ENCODE results near the gene TENM4. TPM values are rescaled to one million over a fixed set of nuclear protein-coding genes. Genes with fewer than 3 reads are reported as not detected.
"Not testable (repeated sequence)": the region's sequence is repeated elsewhere in the genome, so short reads cannot be mapped to it uniquely, and the experiment has no call there.

Gene TENM4
- total RNA-seq, 1 experiment from 2014 or later: 25.0 TPM

- Mint-ChIP-seq H3K27me3 (ENCODE audit: low read depth) (no peaks in the 10 kb centered on the region), H3K36me3 (no peaks in the 10 kb centered on the region), H3K9me3 (no peaks in the 10 kb centered on the region), H3K27ac (no peak overlapping the region), H3K4me1 (peaks cover 16% of the 10 kb centered on the region), H3K4me3 (no peak overlapping the region)
- ChIA-PET POLR2A (no interaction called here), CTCF (interaction anchor here (0.6 to 1.9 kb wide), 5 partner anchors 123 to 265 kb away, joined by 3 to 6 read pairs (median 3); no protein-coding TSS in a partner anchor)
- no peak for DNase-seq (ENCODE audit: low spot score)
- TF ChIP-seq ZNF423 (CRISPR knock-in tag; IDR thresholded peaks at IDR 0.05): 0 out of 2 replicates have a peak, but pooled peaks have one; percentile 20
- TF ChIP-seq, protein P1, sequence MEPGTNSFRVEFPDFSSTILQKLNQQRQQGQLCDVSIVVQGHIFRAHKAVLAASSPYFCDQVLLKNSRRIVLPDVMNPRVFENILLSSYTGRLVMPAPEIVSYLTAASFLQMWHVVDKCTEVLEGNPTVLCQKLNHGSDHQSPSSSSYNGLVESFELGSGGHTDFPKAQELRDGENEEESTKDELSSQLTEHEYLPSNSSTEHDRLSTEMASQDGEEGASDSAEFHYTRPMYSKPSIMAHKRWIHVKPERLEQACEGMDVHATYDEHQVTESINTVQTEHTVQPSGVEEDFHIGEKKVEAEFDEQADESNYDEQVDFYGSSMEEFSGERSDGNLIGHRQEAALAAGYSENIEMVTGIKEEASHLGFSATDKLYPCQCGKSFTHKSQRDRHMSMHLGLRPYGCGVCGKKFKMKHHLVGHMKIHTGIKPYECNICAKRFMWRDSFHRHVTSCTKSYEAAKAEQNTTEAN (CRISPR knock-in tag; IDR thresholded peaks at IDR 0.05): no peak
- peak; percentile 52 for ATAC-seq
Measured at GRCh38 chr11:79227767-79228755, 212.8 kb downstream of the TENM4 start.

DNA sequence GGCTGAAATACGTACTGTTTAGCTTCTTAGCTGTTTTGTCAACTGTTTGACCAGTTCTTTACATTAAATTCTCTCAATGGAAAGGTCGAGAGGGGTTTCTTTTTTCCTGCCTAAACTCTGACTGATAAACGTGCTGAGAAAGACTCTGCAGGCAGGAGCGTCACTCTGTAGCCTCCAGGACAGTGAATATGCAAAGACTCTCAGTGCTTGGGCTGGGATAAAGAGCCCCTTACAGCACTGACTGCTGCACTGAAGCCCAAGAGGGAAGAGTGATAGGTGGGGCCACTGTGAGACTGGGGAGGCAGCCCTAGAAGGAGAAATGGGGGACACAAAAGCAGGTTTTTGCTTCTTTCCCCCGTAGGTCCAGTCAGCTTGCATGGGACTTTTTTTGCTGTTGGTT lies 213.5 kb downstream of the TENM4 start:
- DNase-seq (ENCODE audit: low spot score): no peak
- H3K4me3 Mint-ChIP-seq: no peak overlapping the region
- H3K27ac Mint-ChIP-seq: no peak overlapping the region
- TF ChIP-seq FOXP1 (CRISPR knock-in tag; IDR thresholded peaks at IDR 0.05; ENCODE audit: borderline replicate concordance) (no peak), ESRRA (CRISPR knock-in tag; IDR thresholded peaks at IDR 0.05; ENCODE audit: borderline replicate concordance) (no peak), ZNF232 (CRISPR knock-in tag; IDR thresholded peaks at IDR 0.05) (no peak), CBFB (CRISPR knock-in tag; IDR thresholded peaks at IDR 0.05; ENCODE audit: low read depth) (no peak), ATF1 (CRISPR knock-in tag; IDR thresholded peaks at IDR 0.05) (no peak), ZNF423 (CRISPR knock-in tag; IDR thresholded peaks at IDR 0.05) (no peak), CREM (CRISPR knock-in tag; IDR thresholded peaks at IDR 0.05) (no peak), ZNF219 (CRISPR knock-in tag; IDR thresholded peaks at IDR 0.05; ENCODE audit: borderline replicate concordance) (no peak), MYBL2 (CRISPR knock-in tag; IDR thresholded peaks at IDR 0.05) (no peak), TEAD1 (CRISPR knock-in tag; IDR thresholded peaks at IDR 0.05) (no peak), SOX15 (CRISPR knock-in tag; IDR thresholded peaks at IDR 0.05) (no peak), HMGXB4 (CRISPR knock-in tag; IDR thresholded peaks at IDR 0.05) (no peak)
- TF ChIP-seq, protein P2, sequence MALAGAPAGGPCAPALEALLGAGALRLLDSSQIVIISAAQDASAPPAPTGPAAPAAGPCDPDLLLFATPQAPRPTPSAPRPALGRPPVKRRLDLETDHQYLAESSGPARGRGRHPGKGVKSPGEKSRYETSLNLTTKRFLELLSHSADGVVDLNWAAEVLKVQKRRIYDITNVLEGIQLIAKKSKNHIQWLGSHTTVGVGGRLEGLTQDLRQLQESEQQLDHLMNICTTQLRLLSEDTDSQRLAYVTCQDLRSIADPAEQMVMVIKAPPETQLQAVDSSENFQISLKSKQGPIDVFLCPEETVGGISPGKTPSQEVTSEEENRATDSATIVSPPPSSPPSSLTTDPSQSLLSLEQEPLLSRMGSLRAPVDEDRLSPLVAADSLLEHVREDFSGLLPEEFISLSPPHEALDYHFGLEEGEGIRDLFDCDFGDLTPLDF (CRISPR knock-in tag; IDR thresholded peaks at IDR 0.05): no peak
- peaks cover 5% of the 10 kb centered on the region for H3K9me3 Mint-ChIP-seq
- peak; percentile 81 for ATAC-seq
- peaks cover 16% of the 10 kb centered on the region for H3K4me1 Mint-ChIP-seq
- ChIA-PET CTCF (interaction anchor here (0.6 to 1.9 kb wide), 5 partner anchors 122 to 266 kb away, joined by 3 to 6 read pairs (median 3); no protein-coding TSS in a partner anchor), POLR2A (no interaction called here)
- peaks cover 5% of the 10 kb centered on the region for H3K36me3 Mint-ChIP-seq
- H3K27me3 Mint-ChIP-seq (ENCODE audit: low read depth): no peaks in the 10 kb centered on the region

- Mint-ChIP-seq H3K9me3 (peaks cover 11% of the 10 kb centered on the region), H3K27ac (no peak overlapping the region), H3K4me1 (peaks cover 16% of the 10 kb centered on the region), H3K36me3 (peaks cover 10% of the 10 kb centered on the region), H3K27me3 (ENCODE audit: low read depth) (no peaks in the 10 kb centered on the region), H3K4me3 (no peak overlapping the region)
- ChIA-PET CTCF (interaction anchor here (1.5 to 1.9 kb wide), 3 partner anchors 19 to 214 kb away, joined by 3 to 6 read pairs (median 4); no protein-coding TSS in a partner anchor), POLR2A (no interaction called here)
- no peak for ATAC-seq
- TF ChIP-seq FOXK1 (CRISPR knock-in tag; IDR thresholded peaks at IDR 0.05) (no peak), ESRRA (CRISPR knock-in tag; IDR thresholded peaks at IDR 0.05; ENCODE audit: borderline replicate concordance) (no peak), KAT7 (CRISPR knock-in tag; IDR thresholded peaks at IDR 0.05; ENCODE audit: borderline replicate concordance) (no peak)
- DNase-seq (ENCODE audit: low spot score): no peak
Measured at GRCh38 chr11:79226126-79226525, 214.7 kb downstream of the TENM4 start.

- H3K4me1 Mint-ChIP-seq; H3K36me3 Mint-ChIP-seq; ATAC-seq; POLR2A ChIA-PET; H3K4me3 Mint-ChIP-seq; H3K27ac Mint-ChIP-seq; CTCF ChIA-PET; DNase-seq (ENCODE audit: low spot score); H3K27me3 Mint-ChIP-seq (ENCODE audit: low read depth): not testable (repeated sequence)
- H3K9me3 Mint-ChIP-seq: peaks cover 11% of the 10 kb centered on the region
Measured at GRCh38 chr11:79222163-79222562, 218.7 kb downstream of the TENM4 start.

Data from WTC11 (cell line).